ENCODE results near the gene ZNF737. TPM values are rescaled to one million over a fixed set of nuclear protein-coding genes. Genes with fewer than 3 reads are reported as not detected.
"Not testable (repeated sequence)": the region's sequence is repeated elsewhere in the genome, so short reads cannot be mapped to it uniquely, and the experiment has no call there.

Gene ZNF737
- total RNA-seq, 1 donor from 2014 or later: 56.6 TPM

DNA sequence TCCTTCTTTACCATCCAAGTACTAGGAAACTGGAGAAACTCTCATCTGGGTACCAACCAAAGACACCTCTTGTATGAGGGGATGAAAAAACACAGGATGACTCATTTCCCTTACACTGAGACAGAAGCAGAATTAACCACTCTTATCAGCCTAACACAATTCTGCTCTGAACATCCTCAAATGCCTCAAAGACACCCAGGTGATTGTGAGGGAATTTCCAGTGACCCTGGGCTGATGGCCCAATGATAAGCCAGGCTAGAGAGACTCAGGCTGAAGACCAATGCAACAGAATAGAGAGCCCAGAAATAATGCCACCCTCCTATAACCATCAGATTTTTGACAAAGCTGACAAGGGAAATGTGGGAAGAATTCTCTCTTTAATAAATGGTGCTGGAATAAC is 7.0 kb downstream of the ZNF737 start:
- Mint-ChIP-seq H3K4me3 (ENCODE audit: low read depth) (no peak overlapping the region), H3K4me1 (ENCODE audit: low read depth) (no peaks in the 10 kb centered on the region), H3K27ac (no peak overlapping the region), H3K36me3 (ENCODE audit: insufficient read depth) (peaks cover 86% of the 10 kb centered on the region), H3K9me3 (ENCODE audit: low read depth) (peaks cover 45% of the 10 kb centered on the region), H3K27me3 (no peaks in the 10 kb centered on the region)
- DNase-seq (ENCODE audit: low spot score, unreplicated experiment): no peak
- TF ChIP-seq, protein P1, sequence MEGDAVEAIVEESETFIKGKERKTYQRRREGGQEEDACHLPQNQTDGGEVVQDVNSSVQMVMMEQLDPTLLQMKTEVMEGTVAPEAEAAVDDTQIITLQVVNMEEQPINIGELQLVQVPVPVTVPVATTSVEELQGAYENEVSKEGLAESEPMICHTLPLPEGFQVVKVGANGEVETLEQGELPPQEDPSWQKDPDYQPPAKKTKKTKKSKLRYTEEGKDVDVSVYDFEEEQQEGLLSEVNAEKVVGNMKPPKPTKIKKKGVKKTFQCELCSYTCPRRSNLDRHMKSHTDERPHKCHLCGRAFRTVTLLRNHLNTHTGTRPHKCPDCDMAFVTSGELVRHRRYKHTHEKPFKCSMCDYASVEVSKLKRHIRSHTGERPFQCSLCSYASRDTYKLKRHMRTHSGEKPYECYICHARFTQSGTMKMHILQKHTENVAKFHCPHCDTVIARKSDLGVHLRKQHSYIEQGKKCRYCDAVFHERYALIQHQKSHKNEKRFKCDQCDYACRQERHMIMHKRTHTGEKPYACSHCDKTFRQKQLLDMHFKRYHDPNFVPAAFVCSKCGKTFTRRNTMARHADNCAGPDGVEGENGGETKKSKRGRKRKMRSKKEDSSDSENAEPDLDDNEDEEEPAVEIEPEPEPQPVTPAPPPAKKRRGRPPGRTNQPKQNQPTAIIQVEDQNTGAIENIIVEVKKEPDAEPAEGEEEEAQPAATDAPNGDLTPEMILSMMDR (IDR thresholded peaks at IDR 0.05; ENCODE audit: unreplicated experiment): no peak

- TF ChIP-seq, protein P1 (IDR thresholded peaks at IDR 0.05; ENCODE audit: unreplicated experiment): no peak
- Mint-ChIP-seq H3K36me3 (ENCODE audit: insufficient read depth) (peaks cover 85% of the 10 kb centered on the region), H3K9me3 (ENCODE audit: low read depth) (peaks cover 45% of the 10 kb centered on the region)
Observed at GRCh38 chr19:20558011-20558410, 7.6 kb downstream of the ZNF737 start.

DNA sequence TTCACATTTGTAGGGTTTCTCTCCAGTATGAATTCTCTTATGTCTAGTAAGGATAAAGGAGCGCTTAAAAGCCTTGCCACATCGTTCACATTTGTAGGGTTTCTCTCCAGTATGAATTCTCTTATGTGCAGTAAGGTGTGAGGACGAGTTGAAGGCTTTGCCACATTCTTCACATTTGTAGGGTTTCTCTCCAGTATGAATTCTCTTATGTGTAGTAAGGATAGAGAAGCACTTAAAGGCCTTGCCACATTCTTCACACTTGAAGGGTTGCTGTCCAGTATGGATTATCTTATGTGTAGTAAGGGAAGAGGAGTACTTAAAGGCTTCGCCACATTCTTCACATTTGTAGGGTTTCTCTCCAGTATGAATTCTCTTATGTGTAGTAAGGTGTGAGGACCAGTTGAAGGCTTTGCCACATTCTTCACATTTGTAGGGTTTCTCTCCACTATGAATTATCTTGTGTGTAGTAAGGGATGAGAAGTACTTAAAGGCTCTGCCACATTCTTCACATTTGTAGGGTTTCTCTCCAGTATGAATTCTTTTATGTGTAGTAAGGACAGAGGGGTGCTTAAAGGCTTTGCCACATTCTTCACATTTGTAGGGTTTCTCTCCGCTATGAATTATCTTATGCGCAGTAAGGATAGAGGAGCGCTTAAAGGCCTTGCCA is 20.8 kb downstream of the ZNF737 start:
- not testable (repeated sequence) for H3K27me3 Mint-ChIP-seq; DNase-seq (ENCODE audit: low spot score, unreplicated experiment); H3K4me1 Mint-ChIP-seq (ENCODE audit: low read depth); H3K4me3 Mint-ChIP-seq (ENCODE audit: low read depth)
- peaks cover 76% of the 10 kb centered on the region for H3K36me3 Mint-ChIP-seq (ENCODE audit: insufficient read depth)
- peaks cover 46% of the 10 kb centered on the region for H3K9me3 Mint-ChIP-seq (ENCODE audit: low read depth)
- peak overlapping the region; percentile 95 for H3K27ac Mint-ChIP-seq

More at GRCh38 chr19:20558011-20558410, 7.6 kb downstream of the ZNF737 start:
- no peak for DNase-seq (ENCODE audit: low spot score, unreplicated experiment)
- no peak overlapping the region for H3K4me3 Mint-ChIP-seq (ENCODE audit: low read depth)
- H3K27ac Mint-ChIP-seq: no peak overlapping the region
- H3K27me3 Mint-ChIP-seq: no peaks in the 10 kb centered on the region
- no peaks in the 10 kb centered on the region for H3K4me1 Mint-ChIP-seq (ENCODE audit: low read depth)

DNA sequence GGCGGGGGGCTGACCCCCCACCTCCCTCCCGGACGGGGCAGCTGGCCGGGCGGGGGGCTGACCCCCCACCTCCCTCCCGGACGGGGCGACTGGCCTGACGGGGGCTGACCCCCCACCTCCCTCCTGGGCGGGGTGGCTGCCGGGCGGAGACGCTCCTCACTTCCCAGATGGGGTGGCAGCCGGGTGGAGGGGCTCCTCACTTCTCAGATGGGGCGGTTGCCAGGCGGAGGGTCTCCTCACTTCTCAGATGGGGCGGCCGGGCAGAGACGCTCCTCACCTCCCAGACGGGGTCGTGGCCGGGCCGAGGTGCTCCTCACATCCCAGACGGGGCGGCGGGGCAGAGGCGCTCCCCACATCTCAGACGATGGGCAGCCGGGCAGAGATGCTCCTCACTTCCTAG is 35.3 kb downstream of the ZNF737 start:
- not testable (repeated sequence) for H3K27ac Mint-ChIP-seq; DNase-seq (ENCODE audit: low spot score, unreplicated experiment); H3K9me3 Mint-ChIP-seq (ENCODE audit: low read depth); H3K36me3 Mint-ChIP-seq (ENCODE audit: insufficient read depth); H3K4me3 Mint-ChIP-seq (ENCODE audit: low read depth); H3K27me3 Mint-ChIP-seq; H3K4me1 Mint-ChIP-seq (ENCODE audit: low read depth)

- H3K4me1 Mint-ChIP-seq (ENCODE audit: low read depth): no peaks in the 10 kb centered on the region
- H3K27me3 Mint-ChIP-seq: no peaks in the 10 kb centered on the region
- no peak overlapping the region for H3K27ac Mint-ChIP-seq
- TF ChIP-seq, protein P1 (IDR thresholded peaks at IDR 0.05; ENCODE audit: unreplicated experiment): peak; percentile 7
- H3K9me3 Mint-ChIP-seq (ENCODE audit: low read depth): peaks cover 4% of the 10 kb centered on the region
- H3K36me3 Mint-ChIP-seq (ENCODE audit: insufficient read depth): no peaks in the 10 kb centered on the region
- no peak overlapping the region for H3K4me3 Mint-ChIP-seq (ENCODE audit: low read depth)
- no peak for DNase-seq (ENCODE audit: low spot score, unreplicated experiment)
Observed at GRCh38 chr19:20513189-20513904, 52.2 kb downstream of the ZNF737 start.

GRCh38 chr19:20503476-20503875 is 62.1 kb downstream of the ZNF737 start:
- Mint-ChIP-seq H3K27ac (no peak overlapping the region), H3K9me3 (ENCODE audit: low read depth) (peaks cover 9% of the 10 kb centered on the region), H3K36me3 (ENCODE audit: insufficient read depth) (no peaks in the 10 kb centered on the region), H3K4me1 (ENCODE audit: low read depth) (no peaks in the 10 kb centered on the region), H3K4me3 (ENCODE audit: low read depth) (no peak overlapping the region), H3K27me3 (no peaks in the 10 kb centered on the region)
- TF ChIP-seq, protein P1 (IDR thresholded peaks at IDR 0.05; ENCODE audit: unreplicated experiment): no peak
- no peak for DNase-seq (ENCODE audit: low spot score, unreplicated experiment)

Other genes with a start within 250 kb of the ZNF737 start
- 35.7 and 36.2 TPM in 2 replicates for gene ZNF626, start 95.8 kb upstream of the ZNF737 start, total RNA-seq
- 30.6 and 31.2 TPM in 2 replicates for gene ZNF66, start 210.5 kb upstream of the ZNF737 start, total RNA-seq

All from progenitor cell of endocrine pancreas (in vitro differentiated cells).